DND-41 (cell line): ENCODE results near the gene OSM.

Experiments
- EZH2 ChIP-seq: IDR thresholded peaks from 3 replicates; pipeline ENCODE4 v1.6.1; 2012; ENCODE audit warnings: borderline replicate concordance, low read depth, mild to moderate bottlenecking, moderate library complexity, low read length, inconsistent platforms; ENCODE audit not compliant: severe bottlenecking
- TF ChIP-seq, protein P1 (sequence below): IDR thresholded peaks from 2 replicates; pipeline ENCODE4 v1.5.1; 2012; ENCODE audit warnings: borderline replicate concordance, low read length, moderate library complexity, mild to moderate bottlenecking; ENCODE audit not compliant: poor library complexity, severe bottlenecking; ENCODE audit errors: extremely low read depth

DNA sequence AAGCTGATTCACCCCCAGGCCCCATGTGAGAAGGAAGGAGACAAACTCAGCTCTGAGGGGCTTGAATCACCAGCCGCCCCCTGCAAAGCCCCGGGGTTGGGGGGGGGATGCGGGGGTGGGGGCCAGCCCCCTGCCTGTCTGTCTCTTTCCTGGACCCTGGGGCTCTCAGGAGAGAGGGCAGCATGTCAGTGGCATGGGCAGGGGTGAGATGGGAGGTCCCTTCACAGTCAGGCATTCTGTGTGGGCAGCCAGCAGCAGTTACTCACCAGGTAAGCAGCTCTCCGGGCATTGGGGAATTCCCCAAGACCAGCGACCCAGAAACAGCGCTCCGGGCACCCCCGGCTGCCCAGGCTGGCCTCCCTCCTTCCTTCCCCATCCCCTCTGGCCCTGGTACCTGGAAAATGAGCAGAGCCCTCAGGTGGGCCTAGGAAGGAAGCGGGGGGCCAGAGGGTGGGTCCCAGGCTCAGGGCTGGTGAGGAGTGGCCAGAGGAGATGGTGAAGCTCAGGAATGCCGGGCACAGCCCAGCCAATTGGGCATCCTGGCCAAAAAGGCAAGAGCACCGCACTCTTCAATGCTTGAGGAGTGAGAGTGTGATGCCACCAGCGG, 15.9 kb downstream of the OSM start:
- TF ChIP-seq, protein P1, sequence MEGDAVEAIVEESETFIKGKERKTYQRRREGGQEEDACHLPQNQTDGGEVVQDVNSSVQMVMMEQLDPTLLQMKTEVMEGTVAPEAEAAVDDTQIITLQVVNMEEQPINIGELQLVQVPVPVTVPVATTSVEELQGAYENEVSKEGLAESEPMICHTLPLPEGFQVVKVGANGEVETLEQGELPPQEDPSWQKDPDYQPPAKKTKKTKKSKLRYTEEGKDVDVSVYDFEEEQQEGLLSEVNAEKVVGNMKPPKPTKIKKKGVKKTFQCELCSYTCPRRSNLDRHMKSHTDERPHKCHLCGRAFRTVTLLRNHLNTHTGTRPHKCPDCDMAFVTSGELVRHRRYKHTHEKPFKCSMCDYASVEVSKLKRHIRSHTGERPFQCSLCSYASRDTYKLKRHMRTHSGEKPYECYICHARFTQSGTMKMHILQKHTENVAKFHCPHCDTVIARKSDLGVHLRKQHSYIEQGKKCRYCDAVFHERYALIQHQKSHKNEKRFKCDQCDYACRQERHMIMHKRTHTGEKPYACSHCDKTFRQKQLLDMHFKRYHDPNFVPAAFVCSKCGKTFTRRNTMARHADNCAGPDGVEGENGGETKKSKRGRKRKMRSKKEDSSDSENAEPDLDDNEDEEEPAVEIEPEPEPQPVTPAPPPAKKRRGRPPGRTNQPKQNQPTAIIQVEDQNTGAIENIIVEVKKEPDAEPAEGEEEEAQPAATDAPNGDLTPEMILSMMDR, result no peak
- no peak for TF ChIP-seq EZH2
